A549 (cell line): ENCODE results near the gene LSM14B.

Experiments
- CTCF ChIP-seq: fragments of >200 bp; sonication (Bioruptor Twin); formaldehyde crosslinking; IDR thresholded peaks from 3 replicates; pipeline ENCODE4 v1.5.1; 2016
- EHMT2 ChIP-seq: fragments of 200-600 bp; sonication (generic); IDR thresholded peaks from 2 replicates; pipeline ENCODE4 v1.6.1; 2016; ENCODE audit warnings: antibody characterized with exemption, low read depth, mild to moderate bottlenecking, moderate library complexity
- JUNB ChIP-seq: fragments of >200 bp; sonication (Bioruptor Twin); formaldehyde crosslinking; IDR thresholded peaks from 2 replicates; pipeline ENCODE4 v1.6.1; 2016
- RAD21 ChIP-seq, 2 experiments: fragments of >200 bp in 1 of 2; sonication (Bioruptor Twin) in 1 of 2; formaldehyde crosslinking in 1 of 2; IDR thresholded peaks in 1 of 2; conservative IDR thresholded peaks in 1 of 2; 2 replicates in 1 of 2; 3 replicates in 1 of 2; pipeline ENCODE4 v1.6.1; 2012 to 2018; ENCODE audit warnings: inconsistent platforms in 1 of 2
- RNF2 ChIP-seq: fragments of 200-600 bp; sonication (generic); IDR thresholded peaks from 2 replicates; pipeline ENCODE4 v1.6.1; 2016; ENCODE audit warnings: low read depth, mild to moderate bottlenecking, antibody characterized with exemption, moderate library complexity, borderline replicate concordance

DNA sequence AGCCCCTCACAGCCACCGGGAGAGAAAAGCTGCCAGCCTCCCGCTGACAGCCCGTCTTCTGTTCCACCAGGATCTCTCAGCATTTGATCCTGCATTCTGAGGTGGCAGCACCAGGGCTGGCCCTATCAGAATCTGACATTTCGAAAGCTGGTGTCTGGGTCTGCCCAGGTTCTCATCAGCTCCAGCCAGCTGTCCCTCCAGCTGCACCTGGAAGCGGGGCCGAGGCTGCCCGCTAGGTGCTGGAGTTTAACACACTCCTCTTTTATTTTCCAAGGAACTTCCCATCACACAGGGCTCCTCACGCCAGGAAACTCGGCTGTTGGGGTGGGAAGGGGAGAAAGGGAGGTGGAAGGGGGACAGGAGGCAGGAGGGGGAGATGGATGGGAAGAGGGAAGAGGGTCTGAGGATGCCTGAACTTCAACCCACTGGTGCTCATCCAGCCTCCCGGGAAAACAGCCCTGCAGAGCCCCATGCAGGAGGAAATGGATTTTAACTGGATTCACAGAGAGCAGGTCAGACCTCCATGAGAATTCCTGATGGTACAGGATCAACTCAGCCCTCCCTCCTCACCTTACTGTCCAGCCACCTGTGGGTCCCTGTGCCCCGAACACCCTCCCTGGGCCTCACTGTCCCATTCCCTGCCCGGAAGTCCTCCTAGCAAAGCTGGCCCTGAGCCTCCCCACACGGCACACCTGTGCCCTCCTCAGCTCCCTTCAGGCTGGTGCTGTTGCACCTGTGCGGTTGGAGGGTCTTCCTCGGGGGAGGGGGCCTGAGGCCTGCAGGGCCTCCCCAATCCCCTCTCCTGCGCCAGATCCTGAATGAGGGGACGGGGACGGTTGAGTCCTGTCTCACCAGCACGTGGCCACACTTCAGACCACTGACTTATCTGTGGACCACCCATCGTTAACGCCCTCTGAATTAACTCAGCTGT is 3.9 kb upstream of the LSM14B start:
- no peak for TF ChIP-seq CTCF
- no peak for TF ChIP-seq EHMT2
- no peak for TF ChIP-seq RNF2
- no peak for TF ChIP-seq RAD21 (conservative IDR thresholded peaks at IDR 0.05 in 1 of 2, IDR thresholded peaks at IDR 0.05 in 1 of 2)
- TF ChIP-seq JUNB, result no peak
